Activated CD8-positive, alpha-beta memory T cell treated with anti-CD3 and anti-CD28 coated beads for 36 hours (primary cell): ENCODE results near the gene NXN. TPM values are rescaled to one million over a fixed set of nuclear protein-coding genes. Genes with fewer than 3 reads are reported as not detected.
"Not testable (repeated sequence)": the region's sequence is repeated elsewhere in the genome, so short reads cannot be mapped to it uniquely, and the experiment has no call there.

Source experiments
- CTCF ChIA-PET: fragments of 350-600 bp; sonication (Branson Sonifier 250); formaldehyde crosslinking; loops from one replicate; lab custom pipeline; 2021; ENCODE audit warnings: antibody characterized with exemption; lab: Charles Lee
- POLR2A ChIA-PET: fragments of 350-600 bp; sonication (Branson Sonifier 250); formaldehyde crosslinking; loops from one replicate; lab custom pipeline; 2021; ENCODE audit warnings: antibody characterized with exemption; lab: Charles Lee
- total RNA-seq, 2 experiments: library from RNA; stranded (reverse); gene quantifications; one replicate each; pipeline ENCODE4 v1.2.3, GENCODE V29; 2021

Gene NXN
- total RNA-seq, 2 experiments from 2014 or later: 0.13 to 0.25 TPM

- ChIA-PET CTCF (interaction anchor here (1.2 kb wide), 1 partner anchor 11 kb away, joined by 3 read pairs; the partner anchor contains the start of gene TIMM22), POLR2A (no interaction called here)
Measured at GRCh38 chr17:1008008-1008761, 28.6 kb upstream of the NXN start.

DNA sequence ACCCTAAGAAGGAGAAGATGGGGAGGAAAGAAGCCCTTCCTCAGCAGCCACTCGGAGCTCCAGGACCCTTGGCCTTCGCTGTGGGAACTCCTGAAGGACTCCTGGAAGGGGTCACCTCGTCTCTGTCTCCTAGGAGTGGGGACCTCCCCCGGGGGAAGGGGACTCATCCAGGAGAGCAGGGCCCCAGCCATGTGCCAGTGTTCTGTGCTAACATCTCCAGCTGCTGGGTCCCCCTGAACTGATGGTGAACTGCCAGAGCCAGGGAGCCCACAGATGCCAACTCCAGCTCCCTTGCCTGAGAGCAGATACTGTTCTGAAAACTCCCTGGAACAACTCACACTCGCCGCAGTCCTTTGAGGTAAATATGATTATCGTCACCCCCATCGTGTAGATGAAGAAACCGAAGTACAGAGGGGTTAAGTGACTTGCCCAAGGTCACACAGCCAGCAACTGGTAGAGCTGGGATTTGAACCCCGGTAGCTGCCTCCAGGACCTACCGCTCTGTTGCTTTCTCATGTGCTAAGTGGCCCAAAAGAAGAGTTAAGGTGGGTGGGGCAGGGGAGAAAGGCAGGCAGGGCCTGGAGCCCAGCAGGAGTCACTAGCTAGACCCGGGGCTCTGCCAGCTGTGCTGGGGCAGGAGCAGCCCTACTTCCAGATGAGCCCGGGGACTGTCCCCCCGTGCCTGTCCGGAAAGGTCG is 27.9 kb upstream of the NXN start:
- POLR2A ChIA-PET: no interaction called here
- CTCF ChIA-PET: interaction anchor here (1.2 kb wide), 1 partner anchor 10 kb away, joined by 3 read pairs; the partner anchor contains the start of gene TIMM22

DNA sequence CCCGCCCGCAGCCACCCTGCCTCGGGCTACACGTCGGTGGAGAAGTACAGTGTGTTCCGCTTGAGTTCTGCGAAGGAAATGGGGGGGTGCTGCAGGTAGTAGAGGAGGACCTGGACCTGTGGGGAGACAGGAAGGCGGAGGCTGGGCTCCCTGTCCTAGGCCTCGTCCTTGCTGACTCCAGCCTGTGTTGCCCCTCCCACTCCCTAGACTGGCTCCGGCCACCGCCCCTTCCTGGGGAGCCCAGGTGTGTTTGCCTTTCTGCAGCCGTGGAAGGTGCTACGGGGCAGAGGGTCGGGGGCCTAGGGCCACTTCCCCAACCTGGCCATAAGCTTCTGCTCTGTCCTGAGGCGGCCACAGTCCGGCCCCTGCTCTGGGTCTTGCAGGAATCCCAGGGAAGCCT is 26.5 kb upstream of the NXN start:
- ChIA-PET POLR2A (no interaction called here), CTCF (no interaction called here)

- ChIA-PET CTCF (no interaction called here), POLR2A (no interaction called here)
Measured at GRCh38 chr17:1005361-1005946, 25.9 kb upstream of the NXN start.

- ChIA-PET CTCF (interaction anchor here (0.9 kb wide), 1 partner anchor 8 kb away, joined by 3 read pairs; the partner anchor contains the start of gene TIMM22), POLR2A (interaction anchor here (0.5 kb wide), 1 partner anchor 230 kb away, joined by 4 read pairs; no protein-coding TSS in a partner anchor)
Measured at GRCh38 chr17:1004769-1005295, 25.3 kb upstream of the NXN start.

DNA sequence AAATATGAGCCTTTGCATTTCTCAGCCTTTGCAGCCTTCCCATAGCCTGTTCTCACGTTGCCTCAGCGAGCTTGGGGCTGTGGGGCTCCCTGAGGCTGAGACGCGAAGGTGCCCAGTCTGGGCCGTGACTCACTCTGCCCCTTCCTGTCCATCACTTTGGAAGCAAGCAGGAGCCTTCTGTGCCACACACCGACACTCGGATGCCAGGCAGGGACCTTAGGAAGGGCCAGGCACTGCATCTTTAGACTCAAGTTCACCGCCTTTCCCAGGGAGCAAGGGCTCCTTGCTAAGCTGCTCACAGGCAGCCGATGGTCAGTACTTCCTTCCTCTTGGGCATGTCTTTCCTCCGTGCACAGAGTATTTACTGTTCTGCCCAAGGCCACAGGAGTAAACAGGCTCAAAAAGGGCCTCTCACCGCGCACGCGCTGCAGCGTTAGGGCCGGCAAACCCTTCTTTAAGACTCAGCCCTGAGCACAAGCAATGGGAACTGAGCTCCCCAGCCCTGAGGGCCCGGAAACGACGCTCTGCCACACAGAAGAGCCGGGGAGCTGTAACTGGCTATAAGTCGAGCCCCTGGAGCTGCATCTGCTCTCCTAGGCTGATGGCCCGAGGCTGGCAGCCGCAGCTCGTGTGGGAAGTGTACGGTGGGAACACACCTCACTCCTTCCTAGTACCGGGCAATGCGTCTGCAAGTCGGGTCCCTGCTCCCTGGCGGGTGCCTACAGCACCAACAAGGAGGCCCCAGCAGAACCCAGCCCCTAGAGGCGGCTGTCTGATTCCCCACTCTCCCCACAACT is 24.6 kb upstream of the NXN start:
- ChIA-PET POLR2A (interaction anchor here (0.5 kb wide), 1 partner anchor 229 kb away, joined by 4 read pairs; no protein-coding TSS in a partner anchor), CTCF (interaction anchor here (0.9 kb wide), 1 partner anchor 8 kb away, joined by 3 read pairs; the partner anchor contains the start of gene TIMM22)

- CTCF ChIA-PET: no interaction called here
- POLR2A ChIA-PET: no interaction called here
Measured at GRCh38 chr17:1003633-1003971, 24.0 kb upstream of the NXN start.

- ChIA-PET CTCF (no interaction called here), POLR2A (no interaction called here)
Measured at GRCh38 chr17:1002771-1003555, 23.4 kb upstream of the NXN start.

- ChIA-PET CTCF (no interaction called here), POLR2A (no interaction called here)
Measured at GRCh38 chr17:1002412-1002753, 22.8 kb upstream of the NXN start.

GRCh38 chr17:1001640-1002411 is 22.2 kb upstream of the NXN start:
- CTCF ChIA-PET: interaction anchor here (0.7 to 1.5 kb wide), 3 partner anchors 216 to 280 kb away, joined by 3 to 5 read pairs (median 4); partner anchors contain the start of genes GLOD4 and MRM3
- POLR2A ChIA-PET: interaction anchor here (0.7 kb wide), 1 partner anchor 267 kb away, joined by 5 read pairs; no protein-coding TSS in a partner anchor

DNA sequence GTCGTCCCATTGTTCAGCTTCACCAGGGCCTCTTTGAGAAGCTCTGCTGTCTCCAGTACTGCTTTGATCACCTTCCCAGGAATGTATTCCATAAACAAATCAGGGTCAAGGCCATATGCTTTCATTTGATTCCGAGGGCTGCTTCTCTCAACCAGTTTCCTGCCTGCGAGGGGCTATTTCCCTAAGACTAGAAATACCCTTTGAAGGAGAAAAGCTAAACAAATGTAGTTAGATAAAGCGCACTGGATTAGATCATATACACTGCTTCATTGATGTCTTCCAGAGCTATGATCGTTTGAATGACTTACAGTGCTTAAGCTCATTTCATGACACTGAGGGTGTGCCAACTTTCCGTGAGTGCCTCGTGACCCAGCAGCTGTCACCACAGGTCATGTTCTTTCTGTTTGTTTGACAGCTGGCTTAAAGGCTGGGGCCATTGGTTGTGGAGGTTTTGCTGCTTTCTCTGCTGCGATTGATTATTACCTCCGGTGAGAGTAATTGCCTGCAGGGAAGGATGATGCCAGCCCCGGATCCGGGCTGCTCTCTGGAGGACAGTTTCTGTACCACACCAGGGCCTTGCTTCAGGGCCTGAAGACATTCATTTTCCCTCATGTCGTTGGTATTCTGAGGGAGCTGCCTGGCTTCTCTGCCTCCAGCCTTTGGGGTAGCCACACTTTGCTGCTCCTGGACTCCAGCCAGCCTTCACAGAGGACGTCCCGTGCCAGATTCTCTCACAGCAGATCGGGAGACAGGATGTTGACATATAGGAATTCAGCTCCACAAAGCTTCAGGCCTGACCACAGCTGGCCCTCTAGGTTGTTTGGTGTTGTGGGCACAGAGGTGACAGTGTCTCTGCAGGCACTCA is 21.3 kb upstream of the NXN start:
- CTCF ChIA-PET: interaction anchor here (0.6 to 1.5 kb wide), 4 partner anchors 22 to 219 kb away, joined by 3 to 5 read pairs (median 4); partner anchors contain the start of genes GLOD4, MRM3 and NXN
- POLR2A ChIA-PET: interaction anchor here (0.6 kb wide), 1 partner anchor 248 kb away, joined by 5 read pairs; no protein-coding TSS in a partner anchor

DNA sequence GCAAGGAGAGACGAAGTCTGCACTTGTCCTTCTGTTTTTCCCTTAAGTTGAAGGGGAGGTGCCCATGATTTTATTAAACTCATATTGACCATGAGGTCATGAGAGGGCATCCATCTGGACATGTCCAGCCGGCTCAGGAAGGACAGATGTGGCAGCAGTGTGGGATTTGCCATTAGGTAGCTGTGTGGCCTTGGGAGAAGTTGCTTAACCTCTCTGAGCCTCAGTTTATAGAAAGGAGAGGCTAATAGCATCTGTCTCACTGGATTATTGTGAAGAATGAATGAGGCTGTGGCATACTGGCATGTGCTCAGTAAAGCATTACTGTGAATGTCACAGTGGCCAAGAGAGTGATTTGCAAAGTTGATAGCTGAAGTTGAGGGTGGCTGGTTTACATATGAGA is 18.5 kb upstream of the NXN start:
- CTCF ChIA-PET: interaction anchor here (1.5 to 2.4 kb wide), 2 partner anchors 17 kb away, joined by 8 to 18 read pairs; no protein-coding TSS in a partner anchor

DNA sequence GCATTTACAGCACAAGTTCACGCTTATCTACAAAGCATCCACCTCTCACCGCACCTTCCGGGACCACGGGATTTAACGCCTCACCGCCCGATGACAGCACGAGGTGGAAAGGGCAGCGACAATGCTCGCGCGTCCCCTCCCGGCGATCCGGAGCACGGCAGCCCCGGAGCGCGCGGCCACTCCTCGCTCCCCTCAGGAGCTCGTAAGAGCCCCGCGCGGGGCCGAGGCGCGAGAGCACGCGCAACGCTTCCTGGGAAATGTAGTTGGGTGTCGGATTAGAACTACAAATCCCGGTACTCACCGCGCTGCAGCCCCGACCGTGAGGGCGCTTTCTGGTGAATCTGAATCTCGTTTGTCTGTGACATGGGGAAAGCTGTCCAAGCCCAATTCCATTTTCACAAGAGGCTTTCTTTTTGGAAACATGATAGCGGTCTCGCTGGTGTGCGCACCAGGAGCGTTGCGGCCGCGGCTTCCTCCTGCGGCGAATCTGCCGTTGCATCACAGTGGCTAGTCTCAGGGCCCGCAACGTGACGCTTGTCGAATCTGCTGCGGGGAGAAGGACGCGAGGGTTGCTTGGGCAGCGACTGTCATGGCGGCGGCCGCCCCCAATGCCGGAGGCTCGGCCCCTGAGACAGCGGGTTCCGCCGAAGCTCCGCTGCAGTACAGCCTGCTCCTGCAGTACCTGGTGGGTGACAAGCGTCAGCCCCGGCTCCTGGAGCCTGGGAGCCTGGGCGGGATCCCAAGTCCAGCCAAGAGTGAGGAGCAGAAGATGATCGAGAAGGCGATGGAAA is 17.2 kb upstream of the NXN start, which contains the start of gene TIMM22:
Gene TIMM22, plus strand, starts transcription at position 576 of the 791 bp plus-strand sequence. Its CDS starts 14 bp downstream, at position 590.
- POLR2A ChIA-PET: interaction anchor here (0.6 to 1.6 kb wide), 6 partner anchors 17 to 282 kb away, joined by 3 to 14 read pairs (median 4); partner anchors contain the start of genes GLOD4, MRM3, NXN and VPS53
- CTCF ChIA-PET: interaction anchor here (0.7 to 2.4 kb wide), 15 partner anchors 8 to 585 kb away, joined by 3 to 18 read pairs (median 3); partner anchors contain the start of genes GLOD4, MRM3 and NXN

More for the DNA sequence above, 18.5 kb upstream of the NXN start:
- POLR2A ChIA-PET: no interaction called here

DNA sequence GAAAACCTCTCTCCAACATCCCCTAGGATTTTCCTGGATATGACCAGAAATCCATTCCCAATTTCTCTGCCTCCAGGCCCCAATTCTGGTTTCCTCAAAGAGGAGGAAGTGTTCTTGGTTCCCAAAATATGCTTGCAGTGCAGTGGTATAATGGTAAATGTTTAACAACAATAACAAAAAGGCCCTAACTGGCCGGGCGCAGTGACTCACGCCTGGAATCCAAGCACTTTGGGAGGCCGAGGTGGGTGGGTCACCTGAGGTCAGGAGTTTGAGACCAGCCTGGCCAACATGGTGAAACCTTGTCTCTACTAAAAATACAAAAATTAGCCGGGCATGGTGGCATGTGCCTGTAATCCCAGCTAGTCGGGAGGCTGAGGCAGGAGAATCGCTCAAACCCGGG is 15.7 kb upstream of the NXN start:
- CTCF ChIA-PET: interaction anchor here (1.5 to 2.3 kb wide), 2 partner anchors 202 to 213 kb away, joined by 6 to 14 read pairs; partner anchors contain the start of genes GLOD4 and MRM3
- POLR2A ChIA-PET: not testable (repeated sequence)

DNA sequence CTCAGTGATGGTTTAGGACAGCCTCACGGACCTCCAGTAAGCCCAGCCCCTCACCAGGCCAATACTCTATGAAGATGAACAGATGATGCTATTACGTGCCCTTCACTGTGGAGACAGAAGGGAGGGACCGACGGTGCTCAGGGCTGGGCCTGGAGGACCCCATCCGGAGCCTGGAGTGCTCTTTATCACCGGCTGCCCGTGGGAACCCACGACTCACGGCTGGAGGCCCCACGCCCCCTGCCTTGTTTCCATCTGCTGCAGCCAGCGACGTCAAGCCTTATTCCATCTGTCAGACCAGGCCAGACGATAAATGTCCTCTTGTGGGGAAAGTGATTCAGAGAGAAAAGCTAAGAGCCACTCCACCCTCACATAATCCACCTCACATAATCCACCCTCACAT is 13.4 kb upstream of the NXN start:
- ChIA-PET POLR2A (no interaction called here), CTCF (interaction anchor here (0.6 kb wide), 1 partner anchor 302 kb away, joined by 3 read pairs; no protein-coding TSS in a partner anchor)
